ENCODE measurements around the gene PRSS38. TPM values are rescaled to one million over a fixed set of nuclear protein-coding genes. Genes with fewer than 3 reads are reported as not detected.

Gene PRSS38
- total RNA-seq, 1 donor from 2014 or later = not detected

DNA sequence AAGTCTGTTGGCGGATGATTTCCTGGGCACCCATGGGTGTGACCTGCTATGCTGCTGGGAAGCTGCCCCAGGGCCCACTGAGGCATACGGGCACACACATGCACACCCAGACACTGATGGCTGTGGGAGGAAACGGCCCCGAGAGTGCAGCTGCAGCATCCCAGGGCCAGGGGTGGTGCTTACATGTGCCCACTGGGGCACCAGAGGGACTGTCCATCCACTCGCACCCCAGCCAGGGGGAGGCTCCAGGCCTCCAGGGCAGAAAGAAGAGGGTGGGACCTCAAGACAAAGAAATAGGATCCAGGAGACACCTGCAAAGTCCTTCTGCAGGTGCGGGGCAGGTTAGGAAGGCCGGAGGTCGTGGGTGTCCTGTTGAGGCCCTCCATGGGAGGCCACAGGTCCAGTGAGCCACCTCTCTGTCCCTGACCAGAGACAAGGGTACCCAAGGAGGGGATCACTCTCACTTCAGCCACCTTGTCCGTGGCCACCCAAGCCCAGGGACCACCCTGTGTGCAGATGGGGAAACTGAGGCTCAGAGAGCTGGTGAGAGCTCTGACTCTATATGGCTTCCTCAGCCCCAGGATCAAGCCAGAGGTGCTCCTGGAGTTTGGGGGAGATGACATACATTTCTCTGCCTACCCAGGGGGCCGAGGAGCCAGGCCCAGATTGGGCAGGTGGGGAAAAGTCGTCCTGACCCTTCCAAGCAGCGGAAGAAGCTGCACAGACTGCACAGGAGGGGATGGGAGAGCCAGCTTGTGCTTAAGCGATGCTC is 75.2 kb downstream of the PRSS38 start:
- DNase-seq (ENCODE audit: low spot score) (no peak), ATAC-seq (no peak)
- intact Hi-C loops (cut with DNase I) = no loop called here

DNA sequence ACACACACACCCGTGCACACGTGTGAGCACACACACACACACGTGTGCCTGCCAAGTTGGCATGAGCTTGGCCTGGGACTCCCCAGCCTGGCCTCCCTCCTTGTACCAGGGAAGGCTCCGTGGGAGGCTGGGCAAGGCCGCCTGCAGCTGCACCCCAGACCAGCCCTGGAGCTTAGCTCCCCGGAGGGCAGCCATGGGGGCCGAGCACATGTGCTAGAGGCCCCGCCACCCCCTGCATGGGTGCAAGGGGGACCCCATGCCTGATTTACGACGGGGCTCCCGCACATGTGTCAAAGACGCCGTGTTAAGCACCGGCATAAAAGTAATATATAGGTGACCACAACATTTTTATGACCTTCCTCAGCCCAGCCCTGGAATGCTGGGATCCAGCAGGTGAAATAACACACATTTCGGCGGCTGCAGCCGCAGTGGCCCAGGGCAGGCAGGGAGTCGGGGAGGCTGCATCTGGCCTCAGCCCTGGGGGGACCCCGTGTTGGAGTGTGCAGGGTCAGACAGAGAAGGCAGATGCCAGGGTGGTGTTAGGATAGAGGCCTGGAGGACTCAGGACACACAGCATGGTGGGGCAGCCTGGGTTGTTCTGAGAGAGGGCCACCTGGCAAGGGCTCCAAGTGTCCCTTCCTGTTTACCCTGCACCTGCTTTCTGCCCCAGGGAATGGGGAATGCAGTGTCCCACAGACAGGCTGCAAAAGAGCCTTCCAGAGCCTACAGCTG is 75.9 kb downstream of the PRSS38 start:
- DNase-seq (ENCODE audit: low spot score) = peak; percentile 53
- intact Hi-C loops (cut with DNase I) = no loop called here
- ATAC-seq = no peak

DNA sequence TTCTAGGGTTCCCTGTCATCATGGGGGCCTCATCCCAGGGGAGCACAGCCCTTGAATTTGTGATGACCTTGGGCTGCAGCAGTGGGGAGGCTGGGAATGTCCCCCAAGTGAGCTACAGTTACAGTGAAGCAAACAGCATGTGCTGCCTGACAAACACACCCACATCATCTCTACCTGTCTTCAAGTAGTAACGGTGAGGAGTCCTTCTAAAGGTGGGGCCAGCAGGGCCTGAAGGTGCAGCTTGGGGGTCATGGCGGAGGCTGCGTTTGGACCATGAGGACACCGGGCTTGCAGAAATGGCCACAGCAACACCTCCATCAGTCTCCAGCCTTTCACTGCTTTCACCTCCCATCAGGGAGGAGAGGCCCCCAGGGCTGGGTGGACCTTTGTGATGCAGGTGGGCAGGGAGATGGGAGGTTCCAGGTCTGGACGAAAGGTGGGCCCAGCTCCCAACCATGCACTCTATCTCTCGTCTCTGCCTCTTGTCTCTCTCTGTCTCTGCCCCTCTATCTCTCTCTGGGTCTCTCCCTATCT is 76.5 kb downstream of the PRSS38 start:
- DNase-seq (ENCODE audit: low spot score) (no peak), ATAC-seq (no peak)
- intact Hi-C loops (cut with DNase I) = no loop called here

DNA sequence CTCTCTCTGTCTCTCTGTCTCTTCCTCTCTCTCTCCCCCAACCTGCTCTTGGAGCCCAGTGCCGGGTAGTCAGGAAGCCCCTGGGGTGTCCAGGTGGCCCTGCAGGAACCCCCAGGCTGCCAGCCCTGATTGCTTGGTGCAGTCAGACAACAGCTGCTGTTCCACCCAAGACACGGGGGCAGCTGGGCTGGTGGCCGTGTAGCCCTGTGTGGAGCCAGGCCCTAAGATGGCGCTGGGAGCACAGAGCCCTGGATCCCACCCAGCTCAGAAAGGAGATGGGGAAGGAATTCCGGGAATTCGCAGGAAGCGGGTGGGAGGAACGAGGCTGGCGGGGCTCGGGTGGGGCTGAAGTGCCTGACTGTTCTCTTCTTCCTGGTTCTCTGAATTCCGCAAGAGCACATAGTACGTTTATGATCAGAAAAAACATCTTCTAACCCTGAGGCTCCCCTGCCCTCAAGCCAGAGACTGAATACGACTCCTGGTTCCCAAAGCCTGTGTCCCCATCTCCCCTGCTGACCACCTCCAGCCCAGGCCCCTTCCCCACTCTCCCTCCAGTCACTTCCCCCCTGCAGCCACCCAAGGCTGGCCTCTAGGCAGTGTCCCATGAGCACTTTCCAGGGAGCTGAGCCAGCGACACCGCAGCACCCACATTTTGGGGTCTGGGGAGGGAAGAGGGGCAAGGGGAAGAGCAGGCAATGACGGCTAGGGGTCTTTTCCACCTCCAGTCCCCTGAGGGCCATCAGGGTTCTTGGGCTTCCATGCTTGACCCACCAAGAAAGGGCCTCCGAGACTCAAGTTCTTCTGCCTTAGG is 77.2 kb downstream of the PRSS38 start:
- intact Hi-C loops (cut with DNase I) = no loop called here
- DNase-seq (ENCODE audit: low spot score) = peak; percentile 58
- ATAC-seq = no peak

DNA sequence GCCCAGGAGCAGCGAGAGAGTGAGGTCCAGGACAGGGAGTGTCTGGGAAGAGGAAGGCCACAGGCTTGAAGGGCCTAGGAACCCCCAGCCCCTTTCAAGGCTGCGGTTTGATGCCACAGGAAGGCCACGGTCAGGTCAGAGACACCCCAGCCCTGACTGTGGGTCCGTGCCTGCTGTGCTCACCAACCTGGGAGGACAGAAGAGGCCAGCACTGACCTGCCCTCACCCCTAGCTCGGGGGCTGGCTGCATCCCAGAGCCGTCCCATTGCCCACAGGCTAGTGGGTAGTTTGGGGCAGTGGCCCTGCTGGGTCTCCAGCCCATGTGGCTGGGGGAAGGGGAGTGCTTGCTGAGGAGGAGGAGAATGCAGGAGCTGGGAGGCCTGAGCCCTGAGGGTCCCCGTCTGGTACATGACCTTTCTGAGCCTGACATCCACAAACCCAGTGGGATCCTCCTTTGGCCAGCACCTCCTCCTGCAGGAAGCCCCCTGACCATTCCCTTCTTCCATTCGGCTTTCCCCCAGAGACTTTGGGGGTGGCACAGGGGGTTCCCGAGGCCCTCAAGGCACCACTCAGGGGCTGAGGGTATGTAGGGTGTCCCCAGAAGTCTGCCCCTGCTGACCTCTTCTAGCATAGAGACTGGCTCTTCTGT is 77.9 kb downstream of the PRSS38 start:
- peak; percentile 44 for DNase-seq (ENCODE audit: low spot score)
- intact Hi-C loops (cut with DNase I) = no loop called here

DNA sequence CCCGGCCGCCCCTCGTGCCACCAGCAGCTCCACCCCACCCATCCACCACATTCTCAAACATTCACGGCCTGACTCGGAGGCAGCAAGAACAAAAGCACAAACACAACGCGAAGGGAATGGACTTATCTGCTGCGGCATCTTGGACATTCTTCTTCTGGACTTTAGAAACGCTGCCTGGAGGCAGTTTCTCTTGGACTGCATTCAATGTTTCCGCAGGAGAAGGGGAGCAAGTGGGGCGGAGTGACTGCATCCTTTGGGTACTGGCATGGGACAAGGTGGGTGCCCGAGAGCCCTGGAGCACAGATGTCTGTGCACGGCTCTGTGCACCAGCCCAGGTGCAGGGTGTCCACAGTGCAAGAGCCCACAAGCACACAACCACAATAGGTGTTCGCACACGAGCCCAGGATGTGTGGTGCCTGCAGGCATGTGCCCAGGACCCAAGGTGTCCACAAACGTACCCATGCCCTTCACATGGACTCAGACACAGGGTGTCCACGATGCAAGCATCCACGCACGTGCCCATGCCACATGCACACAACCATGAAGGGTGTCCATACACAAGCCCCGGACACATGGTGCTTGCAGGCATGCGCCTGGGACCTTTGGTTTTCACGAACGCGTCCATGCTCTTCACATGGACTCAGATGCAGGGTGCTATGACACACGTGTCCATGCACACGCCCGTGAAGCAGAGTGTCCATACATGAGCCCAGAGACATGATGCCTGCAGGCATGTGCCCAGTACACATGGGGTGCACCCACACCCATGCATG is 78.7 kb downstream of the PRSS38 start:
- intact Hi-C loops (cut with DNase I) = no loop called here
- DNase-seq (ENCODE audit: low spot score) (peak; percentile 40), ATAC-seq (no peak)

More for the DNA sequence above, 77.9 kb downstream of the PRSS38 start:
- no peak for ATAC-seq

DNA sequence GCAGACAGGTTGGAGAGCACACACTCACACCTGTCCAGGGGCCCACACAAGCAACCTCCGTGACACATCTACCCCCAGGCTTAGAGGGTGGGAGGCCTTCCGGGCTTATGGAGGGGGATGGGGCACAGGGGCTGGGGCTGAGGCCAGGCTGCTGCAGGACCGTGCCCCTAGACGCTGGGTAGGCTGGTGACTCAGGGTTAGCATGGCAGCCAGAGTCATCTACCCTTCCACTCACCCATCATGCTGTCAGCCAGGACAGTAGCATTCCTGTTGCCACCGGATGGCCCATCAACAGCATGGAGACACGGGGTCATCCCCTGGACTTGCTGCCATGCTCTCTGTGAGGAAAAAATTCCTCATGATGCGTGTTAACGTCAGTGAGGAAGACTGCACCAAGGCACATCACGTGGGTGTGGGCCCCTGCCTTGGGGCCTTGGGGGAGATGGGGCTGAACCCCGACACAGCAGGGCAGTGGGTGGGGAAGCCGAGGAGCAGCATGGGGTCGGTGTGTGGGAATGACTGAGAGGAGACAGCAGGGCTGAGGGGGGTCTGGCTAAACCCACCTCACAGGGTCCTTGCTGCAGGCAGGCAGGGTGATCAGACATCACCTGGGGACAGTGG is 79.5 kb downstream of the PRSS38 start:
- DNase-seq (ENCODE audit: low spot score) = peak; percentile 50
- no peak for ATAC-seq
- intact Hi-C loops (cut with DNase I) = no loop called here

Other genes with a start within 250 kb of the PRSS38 start
- 13.4 TPM for gene JMJD4, start 80.4 kb upstream of the PRSS38 start, total RNA-seq
- gene SNAP47, start 80.2 kb upstream of the PRSS38 start, total RNA-seq = 32.3 TPM
- gene WNT9A, start 132.3 kb downstream of the PRSS38 start, total RNA-seq = 11.4 TPM
- not detected for gene WNT3A, start 191.3 kb downstream of the PRSS38 start, total RNA-seq